HG02642 (cell line): ENCODE measurements around the gene FCMR.

Source experiments
- ATAC-seq: cut with Tn5 transposase; IDR thresholded peaks from one replicate; pipeline ENCODE4 v1.9.1; 2021; ENCODE audit warnings: mild to moderate bottlenecking; ENCODE audit not compliant: unreplicated experiment, poor library complexity

Gene FCMR

DNA sequence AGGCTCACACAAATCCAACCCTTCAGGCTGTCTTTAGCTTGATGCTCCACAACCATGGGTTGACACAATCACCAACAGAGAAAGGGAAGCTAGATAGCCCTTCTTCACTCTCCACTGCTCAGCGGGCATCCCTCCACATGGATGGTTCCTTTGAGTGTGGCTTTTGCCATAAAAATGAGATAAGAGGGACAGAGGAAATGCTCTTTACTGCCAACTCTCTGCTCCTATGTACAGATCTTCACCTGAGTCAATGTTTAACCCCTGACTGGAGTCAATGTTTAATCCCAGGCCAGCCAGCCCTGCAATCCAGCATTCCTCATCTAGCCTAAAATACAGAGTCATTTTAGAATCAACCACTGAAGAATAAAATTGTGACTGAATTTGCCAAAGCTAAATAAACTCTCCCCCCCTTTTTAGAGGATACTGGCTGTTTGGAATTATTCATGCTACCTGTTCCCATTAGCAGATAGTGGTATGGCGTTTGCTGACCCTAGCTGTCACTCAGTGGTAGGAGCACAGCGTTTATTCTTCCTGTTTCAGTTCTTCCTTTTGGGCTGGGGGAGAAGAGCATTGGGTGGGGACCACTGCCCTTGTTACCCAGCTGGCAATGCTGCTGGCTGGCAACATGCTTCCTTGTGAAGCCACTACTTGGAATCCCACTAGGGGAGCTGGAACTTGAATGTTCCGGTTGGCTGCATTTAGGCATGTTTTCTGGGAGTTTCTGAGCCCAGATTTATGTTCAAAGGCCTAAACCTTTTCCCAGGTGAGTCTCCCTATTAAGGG, 29.8 kb upstream of the FCMR start:
- peak; percentile 33 for ATAC-seq

DNA sequence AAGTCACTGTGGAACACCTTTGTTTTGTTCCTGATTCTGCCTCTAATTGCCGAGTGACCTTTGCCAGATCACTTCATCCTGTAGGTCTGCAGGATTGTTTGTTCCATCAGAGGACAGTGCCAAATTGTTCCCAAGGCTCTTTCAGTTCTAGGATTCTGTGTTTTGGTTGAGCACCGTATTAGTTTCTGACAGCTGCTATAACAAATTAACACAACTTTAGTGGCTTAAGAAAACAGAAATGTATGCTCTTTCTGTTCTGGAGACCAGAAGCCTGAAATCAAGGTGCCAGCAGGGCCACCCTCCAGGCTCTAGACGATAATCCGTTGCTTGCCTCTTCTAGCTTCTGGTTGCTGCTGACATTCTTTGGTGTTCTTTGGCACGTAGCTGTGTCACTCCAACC, 27.9 kb upstream of the FCMR start:
- ATAC-seq: no peak

DNA sequence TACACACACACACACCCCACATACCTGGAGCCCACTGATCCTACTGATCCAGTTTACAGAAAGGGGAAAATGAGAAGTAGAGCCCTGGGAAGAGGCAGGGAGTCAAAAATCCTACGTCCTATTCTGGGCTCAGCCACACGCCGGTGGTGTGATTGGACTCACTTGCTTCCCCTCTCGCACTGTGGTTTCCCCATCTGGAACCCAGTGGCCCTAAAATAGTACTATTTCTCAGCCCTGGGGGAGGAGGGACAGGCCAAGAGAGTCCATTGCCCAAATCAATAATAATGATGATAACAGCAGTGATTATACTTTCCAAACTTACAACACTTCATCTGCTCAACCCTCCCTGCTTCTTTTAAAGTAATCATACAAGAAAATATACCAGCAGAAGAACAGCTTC, 27.5 kb upstream of the FCMR start:
- ATAC-seq: no peak

DNA sequence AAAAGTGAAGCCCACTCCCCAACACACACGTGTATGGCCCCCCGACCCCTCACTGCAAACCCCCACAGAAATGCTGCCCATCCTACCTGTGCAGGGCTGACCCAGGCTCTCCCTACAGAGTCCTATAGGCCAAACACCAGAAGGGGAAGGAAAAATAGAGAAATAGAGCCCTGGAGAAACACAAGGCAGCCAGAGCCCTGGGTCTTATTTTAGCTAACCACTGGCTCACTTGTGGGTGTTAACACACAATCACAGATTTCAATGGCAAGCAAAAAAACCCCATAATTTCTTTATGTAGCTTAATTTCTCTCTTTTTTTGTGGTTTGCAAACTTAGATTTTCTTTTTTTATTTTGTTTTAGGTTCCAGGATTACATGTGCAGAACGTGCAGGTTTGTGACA, 25.5 kb upstream of the FCMR start:
- no peak for ATAC-seq

DNA sequence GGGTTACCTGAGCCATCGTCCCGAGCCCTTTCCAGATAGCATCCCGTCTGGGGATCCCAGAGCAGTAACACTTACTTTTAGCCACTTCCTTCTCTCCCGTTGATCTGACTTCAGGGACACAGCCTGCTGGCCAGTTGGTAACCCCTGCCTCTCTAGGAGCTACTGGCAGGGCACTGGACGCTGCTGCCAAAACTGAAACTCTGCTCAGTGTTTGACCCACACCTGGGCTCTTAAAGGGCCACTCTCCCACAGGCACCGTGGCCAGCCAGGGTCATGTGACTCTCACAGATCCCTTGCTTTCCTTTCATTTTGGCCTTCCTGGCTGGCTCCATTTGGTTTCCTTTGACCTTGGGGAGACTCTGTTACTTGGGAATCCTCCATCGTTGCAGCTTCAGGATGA, 24.5 kb upstream of the FCMR start, which contains the start of gene PIGR:
Gene PIGR, minus strand, starts transcription at position 206 of the 400 bp plus-strand sequence. CDS start 5,935 bp downstream, outside the sequence.
- ATAC-seq: no peak

DNA sequence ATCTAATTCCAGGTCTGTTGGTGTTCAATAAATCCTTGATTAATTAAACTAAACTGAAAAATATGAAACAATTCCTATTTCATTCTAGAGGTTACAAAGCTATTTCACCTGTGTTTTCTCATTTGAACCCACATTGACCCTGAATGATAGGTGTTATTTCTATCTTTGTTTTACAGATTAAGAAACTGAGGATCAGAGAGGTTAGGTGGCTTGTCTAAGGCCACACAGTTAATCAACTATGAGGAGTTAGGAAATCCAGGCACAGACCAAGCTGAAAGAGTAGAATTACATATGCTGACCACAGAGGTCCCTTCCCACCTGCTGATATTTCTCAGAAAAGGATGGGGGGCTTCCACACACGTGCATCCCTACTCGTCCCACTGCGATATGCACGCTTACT, 24.0 kb upstream of the FCMR start:
- no peak for ATAC-seq

DNA sequence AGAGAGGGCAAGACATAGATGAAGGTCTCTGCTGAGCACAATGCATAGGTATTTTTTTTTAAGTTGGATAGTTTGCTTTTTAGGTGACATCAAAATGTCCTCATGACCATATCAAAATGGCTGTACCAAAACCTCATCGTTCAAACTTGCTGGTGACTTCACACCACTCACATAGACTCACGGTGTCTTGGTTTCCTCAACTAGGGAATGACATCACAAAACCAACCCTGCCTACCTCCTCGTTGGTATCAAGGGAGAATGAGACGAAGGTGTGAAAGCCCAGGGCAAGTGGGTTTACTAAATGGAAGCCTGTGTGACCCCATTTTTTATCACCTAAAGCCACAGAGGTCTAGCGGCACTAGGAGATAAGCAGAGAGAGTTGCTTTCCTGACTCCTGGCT, 23.0 kb upstream of the FCMR start:
- no peak for ATAC-seq

DNA sequence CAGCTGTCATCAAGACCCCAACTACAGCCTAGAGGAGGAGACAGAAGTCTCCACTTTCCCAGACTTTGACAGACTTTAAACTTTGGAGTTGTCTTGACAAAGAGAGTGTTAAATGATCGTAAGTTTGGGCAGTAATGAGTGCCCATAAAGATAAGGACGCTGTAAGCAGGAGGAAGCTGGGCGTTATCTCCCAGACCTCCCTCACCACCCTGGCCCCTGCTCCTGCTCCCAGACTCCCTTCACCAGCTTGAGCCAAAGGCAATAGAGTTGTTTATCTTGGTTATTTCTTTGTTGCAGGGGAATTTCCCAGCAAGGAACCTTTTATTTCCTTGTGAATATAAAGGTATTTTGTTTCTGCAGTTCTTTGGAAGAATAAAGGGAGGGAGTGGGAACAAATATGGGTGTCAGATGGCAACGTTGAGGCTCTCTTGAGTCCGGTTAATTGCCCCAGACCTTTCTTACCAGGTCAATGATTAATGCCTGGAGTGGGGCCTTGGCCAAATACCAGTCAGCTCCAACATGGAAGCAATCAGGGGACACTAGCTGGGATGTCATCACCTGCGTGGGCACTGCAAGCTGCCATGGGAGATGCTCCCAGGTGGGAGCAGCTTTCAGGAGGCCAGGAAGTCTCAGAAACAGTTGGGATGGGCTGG, 20.2 kb upstream of the FCMR start:
- ATAC-seq: no peak

DNA sequence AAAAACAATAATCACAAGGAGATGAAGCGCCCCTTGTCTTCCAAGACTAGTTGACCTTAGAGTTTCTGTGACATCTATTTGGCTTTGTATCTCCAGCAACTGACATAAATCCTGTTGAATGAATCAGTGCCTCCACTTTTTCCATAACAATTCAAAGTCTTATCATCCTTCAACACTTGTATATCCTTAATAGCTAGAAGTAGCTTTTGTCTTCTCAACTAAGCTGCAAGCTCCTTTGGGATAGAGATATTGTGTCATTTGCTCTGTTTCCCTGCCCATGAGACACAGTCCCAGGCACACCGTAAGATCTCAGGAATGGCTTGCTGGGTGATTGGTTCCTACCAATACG, 18.8 kb upstream of the FCMR start:
- no peak for ATAC-seq

DNA sequence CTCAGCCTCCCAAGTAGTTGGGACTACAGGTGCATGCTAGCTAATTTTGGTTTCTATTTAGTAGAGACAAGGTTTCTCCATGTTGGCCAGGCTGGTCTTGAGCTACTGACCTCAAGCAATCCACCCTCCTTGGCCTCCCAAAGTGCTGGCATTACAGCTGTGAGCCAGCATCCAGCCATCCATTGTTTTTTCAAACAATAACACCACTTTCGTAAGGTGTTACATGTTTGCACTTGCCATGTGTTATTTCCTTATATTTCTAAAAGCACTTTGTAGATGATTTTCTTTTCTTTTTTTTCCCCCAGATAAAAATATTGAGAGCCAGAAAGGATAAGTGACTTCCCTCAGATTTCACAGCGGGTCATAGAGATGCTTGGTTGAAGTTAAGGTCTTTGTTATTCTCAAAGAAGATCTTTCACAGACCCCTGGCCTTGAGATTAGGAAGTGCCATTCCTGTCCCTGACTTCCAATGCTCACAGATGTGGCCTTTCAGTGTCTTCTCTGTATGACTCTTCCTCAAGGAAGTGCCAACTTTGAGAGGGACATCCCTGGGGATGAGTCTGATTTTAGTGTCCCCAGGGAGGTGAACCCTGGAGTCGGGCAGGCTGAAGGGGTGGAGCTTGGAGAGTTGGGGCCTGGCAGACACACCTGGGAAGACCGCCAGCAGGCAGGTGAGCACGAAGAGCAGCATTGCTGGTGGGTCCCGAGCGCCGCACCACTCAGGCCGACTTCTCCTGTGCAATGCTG, 18.3 kb upstream of the FCMR start:
- ATAC-seq: no peak

DNA sequence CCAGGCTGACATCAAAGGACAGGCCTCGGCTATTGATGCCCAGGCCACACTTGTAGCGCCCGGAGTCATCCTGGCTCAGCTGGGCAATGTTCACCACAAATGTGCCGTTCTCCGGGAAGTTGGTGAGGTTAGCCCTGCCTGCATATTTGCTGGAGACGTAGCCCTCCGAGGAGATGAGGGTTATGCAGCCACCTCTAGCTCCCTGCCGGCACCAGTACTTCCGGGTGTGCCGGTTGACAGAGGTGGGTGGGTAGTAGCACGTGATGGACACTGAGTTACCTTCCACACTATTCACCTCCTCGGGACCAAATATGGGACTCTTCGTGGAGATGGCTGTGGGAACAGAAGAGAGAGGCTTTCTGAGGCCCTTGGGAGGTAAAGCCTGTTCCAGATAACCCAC, 17.4 kb upstream of the FCMR start:
- no peak for ATAC-seq

DNA sequence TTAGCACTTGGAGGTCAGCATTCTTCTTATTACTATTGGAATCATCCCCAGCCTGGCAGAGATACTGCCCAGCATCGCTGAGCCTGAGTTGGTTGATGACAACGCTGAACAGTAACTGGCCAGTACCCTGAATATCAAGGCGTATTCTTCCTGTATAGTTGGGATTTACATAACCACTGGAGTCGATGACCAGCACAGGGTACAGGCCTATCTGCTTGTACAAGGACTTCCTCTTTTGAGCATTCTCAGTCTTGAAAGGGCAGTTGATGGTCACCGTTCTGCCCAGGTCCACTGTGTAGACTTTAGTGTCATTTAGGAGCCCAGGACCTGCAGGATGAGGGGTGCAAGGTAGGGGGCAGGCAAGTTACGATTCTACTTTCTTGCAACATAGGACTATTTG, 15.7 kb upstream of the FCMR start:
- no peak for ATAC-seq

DNA sequence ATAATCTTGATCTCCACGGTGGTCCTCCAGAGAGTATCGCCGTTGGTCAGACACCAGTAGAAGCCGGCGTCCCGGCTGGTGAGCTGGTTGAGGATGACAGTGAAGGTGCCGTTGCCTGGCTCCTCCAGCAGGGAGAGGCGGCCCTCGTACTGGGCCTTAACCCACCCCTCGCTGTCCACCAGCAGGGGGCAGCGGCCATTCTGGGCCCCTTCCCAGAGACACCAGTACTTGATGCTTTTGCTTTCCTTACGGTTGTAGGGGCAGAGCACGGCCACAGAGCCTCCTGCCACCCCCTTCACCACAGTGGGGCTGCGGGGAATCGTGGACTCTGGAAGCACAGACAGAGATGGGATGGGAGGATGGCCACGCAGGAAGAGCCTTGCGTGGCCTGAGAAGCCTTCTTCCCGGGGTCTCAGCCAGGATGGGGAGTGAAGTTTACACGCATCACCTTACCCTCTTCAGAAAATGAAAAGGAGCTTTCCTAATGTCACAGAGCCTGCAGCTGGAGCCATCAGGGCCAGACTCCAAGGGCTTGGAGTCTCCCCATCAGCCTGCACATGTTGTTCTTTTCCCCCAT, 13.8 kb upstream of the FCMR start:
- no peak for ATAC-seq

DNA sequence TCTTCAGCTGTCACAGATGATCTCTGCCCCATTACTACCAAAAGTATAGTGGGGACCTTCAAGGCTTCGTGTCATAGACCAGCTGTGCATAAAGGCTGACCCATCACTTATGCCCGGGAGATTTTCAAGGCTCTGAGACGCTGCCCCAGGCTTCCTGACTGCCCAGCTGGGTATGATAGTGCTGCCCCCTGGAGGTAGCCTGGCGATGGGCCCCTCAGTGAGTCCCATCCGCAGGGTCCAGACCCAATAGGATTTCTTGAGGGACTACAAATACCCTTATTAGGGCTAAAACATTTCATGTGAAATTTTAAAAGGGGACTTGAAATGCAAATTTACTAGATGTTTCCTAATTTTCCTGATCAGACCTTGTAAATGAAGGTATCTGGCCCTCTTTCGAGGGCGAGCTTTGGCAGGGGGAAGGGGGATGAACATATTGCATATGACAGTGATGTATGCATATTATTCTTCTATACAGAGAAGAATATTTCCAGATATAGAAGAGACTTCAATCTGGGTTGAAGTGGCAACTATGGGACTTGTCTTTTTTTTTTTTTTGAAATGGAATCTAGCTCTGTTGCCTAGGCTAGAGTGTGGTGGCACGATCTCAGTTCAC, 11.7 kb upstream of the FCMR start:
- no peak for ATAC-seq

DNA sequence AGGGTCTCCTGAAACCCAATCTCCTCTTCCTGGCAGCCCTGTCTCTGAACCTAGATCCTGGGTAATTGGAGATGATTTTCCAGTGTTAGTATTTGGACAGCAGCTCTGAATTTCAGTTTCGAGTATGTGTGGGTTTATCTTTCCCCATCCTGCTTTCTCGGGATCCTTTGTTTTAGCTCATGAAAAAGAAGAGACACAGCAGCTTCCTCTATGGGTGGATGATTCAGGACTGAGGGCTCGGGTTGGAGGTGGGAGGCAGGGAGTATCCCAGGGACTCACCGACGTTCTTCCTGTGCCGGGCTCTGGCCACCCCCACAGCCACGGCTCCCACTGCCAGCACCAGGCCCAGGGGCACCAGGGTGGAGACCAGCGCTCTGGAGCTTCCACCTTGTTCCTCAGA, 10.4 kb upstream of the FCMR start:
- no peak for ATAC-seq

DNA sequence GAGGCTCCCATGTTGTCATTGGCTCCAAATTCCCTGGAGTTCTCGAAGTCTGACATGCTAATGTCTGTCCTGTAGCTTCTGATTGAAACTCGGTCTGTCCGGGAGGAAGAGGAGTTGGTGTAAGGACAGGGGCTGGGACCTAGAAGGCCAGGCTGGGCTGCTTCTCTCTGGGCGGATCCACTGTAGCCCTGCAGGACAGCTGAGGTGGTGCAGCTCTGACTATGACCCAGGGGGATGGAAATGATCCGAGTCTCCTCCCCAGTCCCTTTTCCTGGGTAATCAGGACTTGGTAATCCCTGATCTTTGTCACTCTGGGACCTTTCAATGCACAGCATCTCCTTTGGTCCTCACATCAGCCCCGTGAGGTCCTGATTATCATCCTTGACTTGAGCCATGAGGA, 10.0 kb upstream of the FCMR start:
- no peak for ATAC-seq

DNA sequence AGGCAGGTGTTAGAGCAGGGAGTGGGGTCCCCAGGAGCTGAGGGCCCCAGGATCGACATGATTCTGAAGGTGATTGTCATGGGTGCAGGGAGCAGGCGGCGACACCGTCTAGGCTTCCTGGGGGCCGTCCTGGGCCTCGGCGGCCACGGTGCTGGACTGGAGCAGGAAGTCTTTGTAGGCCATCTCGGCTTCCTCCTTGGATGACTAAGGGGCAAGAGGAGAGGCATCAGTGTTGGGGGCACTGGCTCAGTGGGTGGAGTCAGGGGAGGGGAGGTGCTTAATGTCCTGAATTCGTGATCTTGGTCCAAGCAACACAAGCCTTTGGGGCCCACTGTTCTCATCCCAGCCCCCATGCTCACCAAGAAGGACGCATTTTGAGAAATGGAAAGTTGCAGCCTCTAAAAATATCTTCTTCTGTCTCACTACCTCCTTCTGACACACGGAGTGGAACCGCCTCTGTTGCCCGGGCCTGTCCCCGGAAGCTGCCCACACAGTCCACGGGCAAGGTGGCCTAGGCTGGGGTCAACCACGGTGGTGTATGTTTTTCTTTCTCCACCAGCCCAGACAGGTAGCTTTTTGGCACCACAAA, 8.6 kb upstream of the FCMR start:
- peak; percentile 75 for ATAC-seq

DNA sequence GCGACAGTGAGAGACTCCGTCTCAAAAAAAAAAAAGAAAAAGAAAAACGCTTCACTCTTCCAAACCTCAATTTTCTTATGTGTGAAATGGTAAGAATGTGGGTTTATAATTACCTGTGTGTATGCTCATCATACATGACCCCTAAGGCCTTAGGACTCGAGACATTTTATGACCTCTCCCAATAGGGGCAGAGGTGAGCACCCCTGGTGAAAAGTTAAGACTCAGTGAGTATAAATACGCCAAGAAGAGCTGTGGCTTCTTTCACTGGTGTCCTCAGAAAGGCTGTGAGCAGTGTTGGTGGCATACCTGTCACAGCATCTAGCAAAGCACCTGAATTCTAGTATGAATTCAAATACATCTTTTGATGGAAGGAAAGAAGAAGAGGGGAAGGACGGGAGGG, 7.8 kb upstream of the FCMR start:
- ATAC-seq: no peak

DNA sequence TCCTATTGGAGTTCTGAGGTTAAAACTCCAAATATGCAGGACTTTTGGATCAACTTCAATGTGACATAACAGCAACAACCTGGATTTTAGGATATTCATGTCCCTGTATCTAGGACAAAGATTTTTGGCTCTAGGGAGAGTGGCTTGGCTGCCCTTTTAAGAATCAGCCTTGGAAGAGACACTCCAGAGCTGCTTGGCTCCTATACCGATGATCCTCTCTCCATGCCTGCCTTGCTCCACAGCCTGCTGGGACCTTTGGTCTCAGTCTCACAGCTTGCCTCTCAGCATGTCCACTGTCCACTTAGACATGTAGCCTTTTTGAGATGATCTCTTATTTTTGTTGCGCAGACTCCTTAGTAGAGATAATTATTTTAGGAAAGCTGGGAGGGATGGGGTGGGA, 4.5 kb upstream of the FCMR start:
- no peak for ATAC-seq

DNA sequence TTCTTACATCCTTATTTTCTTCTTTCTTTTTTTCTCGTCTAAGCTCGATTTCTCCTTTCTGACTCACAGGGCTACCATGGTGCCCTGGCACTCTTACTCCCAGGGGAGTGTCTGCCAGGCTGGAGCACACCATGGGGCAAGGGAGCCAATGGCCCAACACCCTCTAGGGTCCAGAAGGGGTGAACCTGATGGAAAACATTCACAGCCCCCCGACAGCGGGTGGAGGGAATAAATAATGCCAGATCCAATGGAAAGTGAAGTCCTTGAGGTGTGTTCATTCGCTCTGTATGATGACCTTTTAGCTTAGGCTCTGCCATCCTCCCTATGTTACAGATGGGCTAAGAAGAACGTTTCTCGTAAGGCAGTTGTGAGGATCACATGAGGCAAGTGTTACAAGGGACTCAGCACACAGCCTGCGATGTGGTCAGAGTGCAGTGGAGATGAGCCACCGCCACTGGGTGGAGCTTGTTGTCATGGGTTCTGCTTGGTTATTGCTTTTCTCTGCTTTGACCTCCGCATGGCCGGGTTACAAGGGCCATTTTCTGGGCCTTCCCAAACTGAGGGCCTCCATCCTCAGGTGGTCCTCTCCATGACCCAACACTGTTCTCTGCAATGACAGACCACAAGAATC, 3.5 kb upstream of the FCMR start:
- ATAC-seq: peak; percentile 47
